ENCODE measurements around the gene LGI2. TPM values are rescaled to one million over a fixed set of nuclear protein-coding genes. Genes with fewer than 3 reads are reported as not detected.
"Not testable (repeated sequence)": the region's sequence is repeated elsewhere in the genome, so short reads cannot be mapped to it uniquely, and the experiment has no call there.

LGI2 gene
- total RNA-seq, result not detected in 2 replicates

- intact Hi-C loops (cut with micrococcal nuclease), result no loop called here
These were observed at the start of gene LGI2 for GRCh38 chr4:25030277-25031076. Gene LGI2 (minus strand): TSS chr4:25030946. CDS start chr4:25030693, 253 bp downstream.

GRCh38 chr4:25078523-25078922 lies 47.8 kb upstream of the LGI2 start:
- intact Hi-C loops (cut with micrococcal nuclease), result no loop called here

DNA sequence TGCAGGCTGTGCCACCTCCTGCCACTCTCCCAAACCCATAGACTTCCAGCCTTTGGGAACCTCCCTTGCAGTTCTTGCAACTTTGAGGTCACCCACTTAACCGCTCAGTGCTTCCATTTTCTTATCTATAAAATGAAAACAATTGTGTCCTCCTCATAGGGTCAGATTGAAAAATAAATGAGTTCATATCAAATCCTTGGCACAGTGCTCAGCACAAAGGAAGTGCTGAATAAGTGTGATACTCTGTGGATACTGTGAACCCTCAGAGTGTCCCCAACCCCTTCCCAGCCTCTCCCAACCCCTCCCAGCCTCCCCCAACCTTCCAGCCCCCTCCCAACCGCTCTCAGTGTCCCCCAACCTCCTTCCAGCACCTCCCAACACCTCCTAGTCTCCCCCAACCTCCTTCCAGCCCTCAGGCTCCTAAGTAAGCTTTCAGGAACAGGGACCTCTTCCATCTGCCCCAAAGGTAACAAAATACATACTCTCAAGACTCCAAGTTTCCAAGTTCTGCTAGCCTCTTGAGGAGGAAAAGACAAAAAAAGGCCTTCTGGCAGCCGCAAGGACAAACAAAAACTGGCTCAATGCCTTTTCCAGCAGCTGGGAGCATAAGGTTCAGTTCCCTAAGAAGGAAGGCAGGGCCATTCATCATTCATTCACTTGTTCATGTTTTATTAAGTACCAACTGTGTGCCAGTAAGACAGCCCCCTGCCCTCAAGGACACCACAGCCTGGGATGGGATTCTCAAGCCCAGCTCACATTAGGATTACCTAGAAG lies 46.1 kb upstream of the LGI2 start:
- intact Hi-C loops (cut with micrococcal nuclease), result no loop called here

- intact Hi-C loops (cut with micrococcal nuclease), result no loop called here
These were observed 45.1 kb upstream of the LGI2 start for GRCh38 chr4:25075851-25076250.

DNA sequence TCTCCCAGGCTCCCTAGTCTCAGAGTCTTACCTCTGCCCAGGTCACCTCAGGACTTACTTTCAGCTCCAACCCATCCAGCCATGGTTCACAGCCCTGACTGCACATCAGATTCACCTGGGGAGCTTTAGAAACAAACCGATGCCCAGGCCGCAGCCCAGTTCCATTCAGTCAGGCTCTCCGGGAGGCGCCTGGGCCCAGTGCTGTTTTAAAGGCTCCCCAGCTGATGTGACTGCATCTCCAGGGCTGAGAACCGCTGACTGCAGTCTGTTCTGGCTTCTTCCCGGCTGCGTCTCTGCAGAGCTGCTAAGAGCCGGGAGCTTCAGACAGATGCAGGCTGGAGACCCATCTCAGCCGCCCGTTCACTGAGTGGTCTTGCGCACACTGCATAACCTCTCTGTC lies 44.4 kb upstream of the LGI2 start:
- intact Hi-C loops (cut with micrococcal nuclease), result no loop called here

GRCh38 chr4:25070545-25070944 lies 39.8 kb upstream of the LGI2 start:
- intact Hi-C loops (cut with micrococcal nuclease), result no loop called here

- intact Hi-C loops (cut with micrococcal nuclease), result no loop called here
These were observed 38.3 kb upstream of the LGI2 start for GRCh38 chr4:25069014-25069413.

- intact Hi-C loops (cut with micrococcal nuclease), result no loop called here
These were observed 37.6 kb upstream of the LGI2 start for GRCh38 chr4:25068386-25068785.

- intact Hi-C loops (cut with micrococcal nuclease), result no loop called here
These were observed 35.3 kb upstream of the LGI2 start for GRCh38 chr4:25065932-25066590.

DNA sequence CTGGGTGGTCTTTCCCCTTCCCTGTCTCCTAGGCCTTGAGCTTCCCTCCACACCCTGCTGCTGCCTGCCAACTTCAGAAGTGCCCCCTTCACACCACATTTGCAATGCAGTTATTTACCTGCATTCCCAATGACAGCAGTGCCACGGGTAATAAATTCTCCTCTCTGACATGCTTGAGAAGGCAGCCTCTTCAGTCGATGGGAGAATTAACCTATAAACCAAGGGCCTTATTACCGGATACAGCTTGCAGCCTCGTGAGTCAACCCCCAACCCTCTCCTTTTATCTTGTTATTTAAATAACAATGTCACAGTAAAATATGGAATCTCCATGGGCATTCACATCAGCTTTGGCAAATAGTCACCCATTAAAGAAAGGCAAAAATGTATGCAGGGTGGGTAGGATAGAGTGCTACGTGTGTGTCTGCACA lies 34.7 kb upstream of the LGI2 start:
- intact Hi-C loops (cut with micrococcal nuclease), result no loop called here

DNA sequence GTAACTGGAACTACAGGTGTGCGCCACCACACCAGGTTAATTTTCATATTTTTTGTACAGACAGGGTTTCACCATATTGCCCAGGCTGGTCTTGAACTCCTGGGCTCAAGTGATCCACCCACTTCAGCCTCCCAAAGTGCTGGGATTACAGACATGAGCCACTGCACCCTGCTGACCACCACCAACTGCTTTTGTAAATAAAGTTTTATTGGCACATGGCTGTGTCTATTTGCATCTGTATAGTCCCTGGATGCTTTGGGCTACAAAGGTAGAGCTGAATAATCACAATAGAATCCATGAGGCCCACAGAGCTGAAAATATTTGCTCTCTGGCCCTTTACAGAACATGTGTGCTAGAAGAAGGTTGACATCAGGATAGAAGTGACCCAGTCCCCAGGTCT lies 33.7 kb upstream of the LGI2 start:
- intact Hi-C loops (cut with micrococcal nuclease), result not testable (repeated sequence)

DNA sequence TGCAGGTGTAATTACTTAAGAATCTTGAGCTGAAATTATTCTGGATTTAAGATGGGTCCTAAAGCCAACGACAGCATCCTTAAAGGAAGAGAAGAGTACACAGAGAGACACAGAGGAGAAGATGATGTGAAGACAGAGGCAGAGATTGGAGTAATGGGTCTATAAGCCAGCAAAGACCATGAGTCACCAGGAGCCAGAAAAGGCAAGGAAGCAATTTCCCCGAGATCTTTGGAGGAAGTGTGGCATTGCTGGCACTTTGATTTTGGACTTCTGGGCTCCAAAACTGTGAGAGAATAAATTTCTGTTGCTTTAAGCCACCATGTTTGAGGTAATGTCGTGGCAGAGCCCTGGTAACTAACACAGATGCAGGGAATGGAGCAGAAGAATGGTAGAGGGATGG lies 32.4 kb upstream of the LGI2 start:
- intact Hi-C loops (cut with micrococcal nuclease), result no loop called here

DNA sequence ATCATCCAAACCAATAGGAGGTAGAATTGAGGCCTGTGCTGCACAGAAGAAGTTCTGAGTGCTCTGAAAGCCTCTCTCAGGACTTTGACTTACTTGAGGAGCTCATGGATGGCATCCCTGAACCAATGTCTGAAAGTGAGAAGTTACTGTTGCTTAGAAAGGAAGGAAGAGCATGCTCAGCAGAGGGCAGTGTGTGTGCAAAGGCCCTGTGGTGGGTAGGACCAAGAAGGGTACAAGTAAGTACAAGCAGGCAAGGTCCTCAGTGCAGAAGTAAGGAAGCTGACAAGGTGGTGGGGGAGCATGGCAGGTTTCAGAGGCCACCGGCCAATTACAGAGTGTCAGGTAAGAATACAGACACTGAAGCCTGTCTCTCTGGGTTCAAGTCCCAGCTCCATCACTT lies 31.4 kb upstream of the LGI2 start:
- intact Hi-C loops (cut with micrococcal nuclease), result no loop called here

GRCh38 chr4:25061602-25062001 lies 30.9 kb upstream of the LGI2 start:
- intact Hi-C loops (cut with micrococcal nuclease), result no loop called here

- intact Hi-C loops (cut with micrococcal nuclease), result no loop called here
These were observed 30.2 kb upstream of the LGI2 start for GRCh38 chr4:25060963-25061340.

DNA sequence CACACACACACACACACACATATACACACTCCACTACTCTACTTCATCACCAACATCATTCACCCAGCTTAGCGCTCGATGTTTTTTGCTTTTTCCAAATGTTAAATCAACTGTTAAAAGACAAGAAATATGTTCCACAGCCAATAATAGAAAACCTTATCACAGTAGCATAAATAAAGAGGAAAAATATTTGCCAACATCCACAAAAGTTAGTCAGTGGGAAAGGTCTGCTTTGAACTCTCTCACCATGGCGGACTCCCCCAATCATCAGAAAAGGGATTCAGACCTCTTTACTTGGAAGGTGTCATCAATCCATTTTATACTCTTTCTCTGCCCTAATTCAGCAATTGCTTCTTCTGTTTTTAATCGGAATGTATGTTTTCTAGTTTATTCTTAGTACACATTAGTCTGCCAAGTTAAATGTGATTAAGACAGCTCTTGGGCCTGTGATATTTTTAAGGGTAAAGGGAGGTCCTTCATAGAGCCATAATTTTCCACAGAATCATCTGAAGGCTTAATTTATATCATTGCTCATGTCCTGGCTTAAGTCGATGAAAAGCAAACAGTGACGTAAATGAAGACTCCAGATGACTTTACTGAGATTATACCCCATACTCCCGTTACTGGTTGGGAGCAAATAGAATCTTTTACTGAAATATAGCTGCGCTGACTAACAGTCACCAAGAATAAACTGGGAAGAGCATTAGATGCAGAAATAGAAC lies 29.7 kb upstream of the LGI2 start:
- intact Hi-C loops (cut with micrococcal nuclease), result no loop called here

DNA sequence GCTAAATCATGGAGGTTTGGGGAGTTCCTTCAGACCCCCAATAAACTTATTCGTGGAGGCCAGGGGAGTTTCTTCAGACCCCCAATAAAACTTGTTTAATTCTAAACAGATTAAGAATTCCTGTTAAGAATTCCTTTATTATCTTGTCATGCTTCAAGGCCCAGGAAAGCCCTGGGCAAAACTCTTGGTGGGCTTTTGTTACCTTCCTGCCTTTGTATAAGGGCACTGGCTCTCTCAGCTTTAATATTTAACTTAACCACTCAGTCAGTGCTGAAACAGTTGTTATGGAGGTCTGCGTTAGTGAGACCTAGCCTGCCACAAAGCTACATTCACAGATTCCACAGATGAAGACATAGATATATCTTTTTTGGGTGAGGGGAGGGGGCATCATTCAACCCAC lies 29.0 kb upstream of the LGI2 start:
- intact Hi-C loops (cut with micrococcal nuclease), result no loop called here

DNA sequence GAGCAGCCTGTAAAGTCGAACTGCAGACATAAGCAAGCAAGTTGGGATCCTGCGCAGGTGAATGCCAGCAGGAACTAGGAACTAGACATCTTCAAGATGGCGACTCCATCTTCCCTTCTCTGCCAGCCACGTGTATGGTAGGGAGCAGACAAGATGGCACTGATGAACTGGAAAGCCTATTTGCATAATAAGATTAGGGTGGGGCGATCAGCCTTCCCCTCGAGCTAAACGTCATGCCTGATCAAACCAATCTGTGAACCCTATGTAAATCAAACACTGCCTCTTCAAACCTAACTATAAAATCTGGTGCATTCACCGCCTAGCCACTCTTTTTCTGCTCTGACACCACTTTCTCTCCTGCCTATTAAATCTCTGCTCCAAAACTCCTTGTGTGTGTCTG lies 28.1 kb upstream of the LGI2 start:
- intact Hi-C loops (cut with micrococcal nuclease), result no loop called here

DNA sequence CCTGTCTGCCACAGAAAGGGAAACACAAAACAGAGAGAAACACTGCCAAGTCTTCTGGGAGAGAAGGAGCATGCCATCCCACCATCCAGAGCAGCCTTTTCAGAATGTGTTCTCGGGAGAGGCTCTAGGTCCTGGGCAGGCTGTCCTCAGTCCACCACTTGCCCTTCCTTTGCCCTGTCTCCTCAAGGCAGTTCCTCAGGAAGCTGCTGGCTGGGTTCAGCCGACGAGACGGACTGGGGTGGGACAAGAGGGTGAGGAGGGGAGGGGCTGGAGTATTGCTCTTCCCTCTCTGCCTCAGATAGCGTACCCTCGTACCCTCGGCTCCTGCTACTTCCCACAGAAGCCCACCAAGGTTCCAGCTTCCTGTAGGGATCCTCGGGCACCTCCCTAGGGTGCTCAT lies 26.6 kb upstream of the LGI2 start:
- intact Hi-C loops (cut with micrococcal nuclease), result no loop called here

DNA sequence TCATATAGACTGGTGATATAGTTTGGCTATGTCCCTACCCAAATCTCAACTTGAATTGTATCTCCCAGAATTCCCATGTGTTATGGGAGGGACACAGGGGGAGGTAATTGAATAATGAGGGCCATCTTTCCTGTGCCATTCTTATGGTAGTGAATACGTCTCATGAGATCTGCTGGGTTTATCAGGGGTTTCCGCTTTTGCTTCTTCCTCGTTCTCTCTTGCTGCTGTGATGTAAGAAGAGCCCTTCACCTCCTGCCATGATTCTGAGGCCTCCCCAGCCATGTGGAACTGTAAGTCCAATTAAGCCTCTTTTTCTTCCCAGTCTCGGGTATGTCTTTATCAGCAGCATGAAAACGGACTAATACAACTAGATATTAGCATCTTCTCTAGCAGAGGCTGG lies 21.3 kb upstream of the LGI2 start:
- intact Hi-C loops (cut with micrococcal nuclease), result not testable (repeated sequence)

DNA sequence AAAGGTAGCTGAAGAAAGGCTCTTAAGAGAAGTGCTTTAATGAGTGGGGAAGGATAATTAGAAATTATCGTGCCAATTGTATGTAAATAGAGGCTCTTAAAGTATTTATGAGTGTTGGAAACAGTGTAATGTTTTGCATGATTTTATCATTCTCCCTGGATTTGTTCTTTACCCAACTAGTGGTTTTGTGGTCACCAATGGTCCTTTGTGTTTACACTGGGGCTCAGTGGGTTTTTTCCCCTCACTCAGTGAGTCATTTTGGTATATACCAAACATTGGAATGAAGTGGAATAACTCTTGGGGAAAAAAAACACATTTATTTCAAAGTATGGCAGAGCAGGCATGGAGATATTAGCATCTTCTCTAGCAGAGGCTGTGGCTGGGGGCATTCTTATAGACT lies 20.8 kb upstream of the LGI2 start:
- intact Hi-C loops (cut with micrococcal nuclease), result no loop called here

Data from T-helper 1 cell treated with Interleukin-12 subunit alpha and Interleukin-12 subunit beta and Interleukin-4 antibody, amounts not matched to agents 30 ng/mL and 1 ng/mL, for 36 hours (primary cell).